Measurements from ENCODE around the gene CLEC2D. TPM values are rescaled to one million over a fixed set of nuclear protein-coding genes. Genes with fewer than 3 reads are reported as not detected.

CLEC2D gene
- total and polyA plus RNA-seq, 4 donors, result 0.16 to 3.7 (median 3.0) TPM

DNA sequence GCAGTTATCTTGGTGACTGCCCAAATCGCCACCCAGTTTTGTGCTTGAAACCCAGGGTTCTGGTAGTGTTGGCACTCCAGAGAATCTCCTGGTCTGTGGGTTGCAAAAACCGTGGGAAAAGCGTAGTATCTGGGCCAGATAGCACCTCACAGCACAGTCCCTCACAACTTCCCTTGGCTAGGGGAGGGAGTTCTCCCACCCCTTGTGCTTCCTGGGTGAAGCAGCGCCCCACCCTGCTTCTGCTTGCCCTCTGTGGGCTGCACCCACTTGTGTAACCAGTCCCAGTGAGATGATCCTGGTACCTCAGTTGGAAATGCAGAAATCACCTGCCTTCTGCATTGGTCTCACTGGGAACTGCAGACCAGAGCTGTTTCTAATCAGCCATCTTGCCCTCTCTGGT is 16.4 kb downstream of the CLEC2D start:
- H3K27ac ChIP-seq (ENCODE audit: low read depth in 1 of 2, low read length in 2 of 2), result no peak overlapping the region
- no peaks in the 10 kb centered on the region for H3K9me3 ChIP-seq (ENCODE audit: control insufficient read depth in 4 of 4, low read length in 3 of 4)
- no peaks in the 10 kb centered on the region for H3K4me1 ChIP-seq (ENCODE audit: control insufficient read depth in 4 of 4, insufficient read depth in 4 of 4, low read length in 3 of 4)
- DNase-seq (ENCODE audit: low spot score), result no peak
- TF ChIP-seq HNF4A (conservative IDR thresholded peaks at IDR 0.05), result no peak
- TF ChIP-seq, protein P1, sequence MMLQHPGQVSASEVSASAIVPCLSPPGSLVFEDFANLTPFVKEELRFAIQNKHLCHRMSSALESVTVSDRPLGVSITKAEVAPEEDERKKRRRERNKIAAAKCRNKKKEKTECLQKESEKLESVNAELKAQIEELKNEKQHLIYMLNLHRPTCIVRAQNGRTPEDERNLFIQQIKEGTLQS (IDR thresholded peaks at IDR 0.05), result no peak
- no peak for TF ChIP-seq SP1 (IDR thresholded peaks at IDR 0.05)
- TF ChIP-seq EGR1 (IDR thresholded peaks at IDR 0.05; ENCODE audit: low read depth in 2 of 2), result no peak
- TF ChIP-seq, protein P2, sequence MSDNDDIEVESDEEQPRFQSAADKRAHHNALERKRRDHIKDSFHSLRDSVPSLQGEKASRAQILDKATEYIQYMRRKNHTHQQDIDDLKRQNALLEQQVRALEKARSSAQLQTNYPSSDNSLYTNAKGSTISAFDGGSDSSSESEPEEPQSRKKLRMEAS (IDR thresholded peaks at IDR 0.05), result no peak
- TF ChIP-seq GABPA (IDR thresholded peaks at IDR 0.05 in 1 of 2, conservative IDR thresholded peaks at IDR 0.05 in 1 of 2), result no peak
- TF ChIP-seq YY1 (IDR thresholded peaks at IDR 0.05), result no peak
- 89% methylated on average over 4 of the region's 4 CpGs for WGBS
- no peak overlapping the region for H3K4me3 ChIP-seq (ENCODE audit: low read depth in 1 of 3, low read length in 3 of 3)
- no peak overlapping the region for H3K9ac ChIP-seq (ENCODE audit: low read depth in 1 of 2, low read length in 2 of 2)
- peaks cover 0 to 2% (median 0%) of the 10 kb centered on the region in 4 donors for H3K27me3 ChIP-seq (ENCODE audit: control insufficient read depth in 4 of 4, insufficient read depth in 4 of 4, low read length in 3 of 4)
- H3K36me3 ChIP-seq (ENCODE audit: control insufficient read depth in 4 of 4, insufficient read depth in 3 of 4, low read depth in 1 of 4, low read length in 3 of 4), result peaks cover 0 to 2% (median 0%) of the 10 kb centered on the region in 4 donors

GRCh38 chr12:9687228-9687627 is 17.7 kb downstream of the CLEC2D start:
- H3K27ac ChIP-seq (ENCODE audit: low read depth in 1 of 2, low read length in 2 of 2), result no peak overlapping the region
- TF ChIP-seq HNF4G (IDR thresholded peaks at IDR 0.05) (no peak), TAF1 (conservative IDR thresholded peaks at IDR 0.05) (no peak), REST (IDR thresholded peaks at IDR 0.05) (no peak), NR2F2 (IDR thresholded peaks at IDR 0.05) (no peak), JUND (IDR thresholded peaks at IDR 0.05) (no peak), SP1 (IDR thresholded peaks at IDR 0.05) (no peak), EGR1 (IDR thresholded peaks at IDR 0.05; ENCODE audit: low read depth in 2 of 2) (no peak), CTCF (IDR thresholded peaks at IDR 0.05; ENCODE audit: low read depth, low read length, missing input control) (no peak), YY1 (IDR thresholded peaks at IDR 0.05) (no peak), FOXA2 (IDR thresholded peaks at IDR 0.05) (no peak), GABPA (IDR thresholded peaks at IDR 0.05 in 1 of 2, conservative IDR thresholded peaks at IDR 0.05 in 1 of 2) (no peak), HNF4A (conservative IDR thresholded peaks at IDR 0.05) (no peak)
- TF ChIP-seq, protein P1 (IDR thresholded peaks at IDR 0.05), result no peak
- TF ChIP-seq, protein P3, sequence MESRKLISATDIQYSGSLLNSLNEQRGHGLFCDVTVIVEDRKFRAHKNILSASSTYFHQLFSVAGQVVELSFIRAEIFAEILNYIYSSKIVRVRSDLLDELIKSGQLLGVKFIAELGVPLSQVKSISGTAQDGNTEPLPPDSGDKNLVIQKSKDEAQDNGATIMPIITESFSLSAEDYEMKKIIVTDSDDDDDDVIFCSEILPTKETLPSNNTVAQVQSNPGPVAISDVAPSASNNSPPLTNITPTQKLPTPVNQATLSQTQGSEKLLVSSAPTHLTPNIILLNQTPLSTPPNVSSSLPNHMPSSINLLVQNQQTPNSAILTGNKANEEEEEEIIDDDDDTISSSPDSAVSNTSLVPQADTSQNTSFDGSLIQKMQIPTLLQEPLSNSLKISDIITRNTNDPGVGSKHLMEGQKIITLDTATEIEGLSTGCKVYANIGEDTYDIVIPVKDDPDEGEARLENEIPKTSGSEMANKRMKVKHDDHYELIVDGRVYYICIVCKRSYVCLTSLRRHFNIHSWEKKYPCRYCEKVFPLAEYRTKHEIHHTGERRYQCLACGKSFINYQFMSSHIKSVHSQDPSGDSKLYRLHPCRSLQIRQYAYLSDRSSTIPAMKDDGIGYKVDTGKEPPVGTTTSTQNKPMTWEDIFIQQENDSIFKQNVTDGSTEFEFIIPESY (IDR thresholded peaks at IDR 0.05), result no peak
- 89% methylated on average over 1 of the region's 1 CpG for WGBS
- H3K4me1 ChIP-seq (ENCODE audit: control insufficient read depth in 4 of 4, insufficient read depth in 4 of 4, low read length in 3 of 4), result no peaks in the 10 kb centered on the region
- H3K9ac ChIP-seq (ENCODE audit: low read depth in 1 of 2, low read length in 2 of 2), result no peak overlapping the region
- H3K4me3 ChIP-seq (ENCODE audit: low read depth in 1 of 3, low read length in 3 of 3), result no peak overlapping the region
- no peaks in the 10 kb centered on the region for H3K9me3 ChIP-seq (ENCODE audit: control insufficient read depth in 4 of 4, low read length in 3 of 4)
- H3K36me3 ChIP-seq (ENCODE audit: control insufficient read depth in 4 of 4, insufficient read depth in 3 of 4, low read depth in 1 of 4, low read length in 3 of 4), result peaks cover 0 to 2% (median 0%) of the 10 kb centered on the region in 4 donors
- DNase-seq (ENCODE audit: low spot score), result no peak
- H3K27me3 ChIP-seq (ENCODE audit: control insufficient read depth in 4 of 4, insufficient read depth in 4 of 4, low read length in 3 of 4), result peaks cover 0 to 2% (median 0%) of the 10 kb centered on the region in 4 donors

All from liver (tissue), 9 donors.